HEK293 (cell line): ENCODE data around the gene ARTN.

Source experiments
- CTCF ChIA-PET: fragments of 350-600 bp; formaldehyde crosslinking; extraction: SDS; loops from one replicate; lab custom pipeline; 2021; ENCODE audit warnings: antibody characterized with exemption; lab: Yijun Ruan, JAX
- POLR2A ChIA-PET: fragments of 300-600 bp; formaldehyde crosslinking; extraction: SDS; loops from one replicate; lab custom pipeline; 2020; ENCODE audit warnings: antibody characterized with exemption, inconsistent platforms; lab: Yijun Ruan, JAX
- H3K27ac ChIP-seq: fragments of 200-500 bp; sonication (Bioruptor generic); 2 replicates; pipeline ENCODE4 v1.5.1; 2014; ENCODE audit warnings: low read depth, low read length, control low read depth, inconsistent platforms; ENCODE audit errors: extremely low read depth
- H3K36me3 ChIP-seq, 2 experiments: fragments of 200-500 bp in 1 of 2; sonication (Bioruptor generic) in 1 of 2; 1 replicate in 1 of 2; 2 replicates in 1 of 2; pipeline ENCODE4 v1.5.1; 2014 to 2017; ENCODE audit warnings: inconsistent platforms in 2 of 2, low read length in 2 of 2; ENCODE audit not compliant: control insufficient read depth in 2 of 2, insufficient read depth in 1 of 2
- H3K4me1 ChIP-seq: fragments of 200-500 bp; sonication (Bioruptor generic); 2 replicates; pipeline ENCODE4 v1.5.1; 2014; ENCODE audit warnings: mild to moderate bottlenecking, low read length, inconsistent platforms; ENCODE audit not compliant: control insufficient read depth, insufficient read depth
- H3K4me3 ChIP-seq: 2 replicates; pipeline ENCODE4 v1.5.1; 2011; ENCODE audit warnings: low read depth, mild to moderate bottlenecking, control low read depth, low read length, moderate library complexity
- H3K9me3 ChIP-seq: fragments of 200-500 bp; sonication (Bioruptor generic); 2 replicates; pipeline ENCODE4 v1.5.1; 2014; ENCODE audit warnings: low read depth, low read length, inconsistent platforms; ENCODE audit not compliant: control insufficient read depth, insufficient read depth
- HOXD13 ChIP-seq: sonication (generic); formaldehyde crosslinking; IDR thresholded peaks from 2 replicates; pipeline ENCODE4 v1.8.0; 2022; ENCODE audit warnings: missing genetic modification reagents, borderline replicate concordance
- PRDM1 ChIP-seq: fragments of 450-650 bp; formaldehyde crosslinking; IDR thresholded peaks from 2 replicates; pipeline ENCODE4; 2016; ENCODE audit warnings: missing biosample characterization, missing genetic modification characterization
- PRDM10 ChIP-seq: fragments of 450-650 bp; formaldehyde crosslinking; IDR thresholded peaks from 2 replicates; pipeline ENCODE4 v1.5.1; 2016; ENCODE audit warnings: missing biosample characterization, missing genetic modification characterization
- ZNF157 ChIP-seq: fragments of 450-650 bp; formaldehyde crosslinking; IDR thresholded peaks from 2 replicates; pipeline ENCODE4 v1.5.1; 2016; ENCODE audit warnings: missing biosample characterization, missing genetic modification characterization
- ZNF19 ChIP-seq: fragments of 450-650 bp; formaldehyde crosslinking; IDR thresholded peaks from 2 replicates; pipeline ENCODE4; 2016; ENCODE audit warnings: missing biosample characterization, missing genetic modification characterization, low read depth
- ZNF239 ChIP-seq: fragments of 450-650 bp; formaldehyde crosslinking; IDR thresholded peaks from 2 replicates; pipeline ENCODE4 v1.5.1; 2016; ENCODE audit warnings: missing biosample characterization, missing genetic modification characterization
- ZNF266 ChIP-seq: fragments of 450-650 bp; formaldehyde crosslinking; IDR thresholded peaks from 2 replicates; pipeline ENCODE4 v1.5.1; 2016; ENCODE audit warnings: missing biosample characterization, missing genetic modification characterization, low read depth
- ZNF341 ChIP-seq: fragments of 450-650 bp; formaldehyde crosslinking; IDR thresholded peaks from 2 replicates; pipeline ENCODE4; 2016; ENCODE audit warnings: low read depth, missing biosample characterization, missing genetic modification characterization
- ZNF398 ChIP-seq: fragments of 450-650 bp; formaldehyde crosslinking; IDR thresholded peaks from 2 replicates; pipeline ENCODE4 v1.5.1; 2017; ENCODE audit warnings: missing biosample characterization, missing genetic modification characterization
- ZNF585B ChIP-seq: fragments of 450-650 bp; formaldehyde crosslinking; IDR thresholded peaks from 2 replicates; pipeline ENCODE4 v1.5.1; 2016; ENCODE audit warnings: missing biosample characterization, missing genetic modification characterization
- ZNF621 ChIP-seq: fragments of 450-650 bp; formaldehyde crosslinking; IDR thresholded peaks from 2 replicates; pipeline ENCODE4 v1.5.1; 2017; ENCODE audit warnings: missing biosample characterization, missing genetic modification characterization
- ZNF692 ChIP-seq: fragments of 450-650 bp; formaldehyde crosslinking; IDR thresholded peaks from 2 replicates; pipeline ENCODE4 v1.5.1; 2016; ENCODE audit warnings: missing biosample characterization, missing genetic modification characterization
- TF ChIP-seq, protein P1 (sequence below): fragments of 450-650 bp; formaldehyde crosslinking; IDR thresholded peaks from 2 replicates; pipeline ENCODE4 v1.5.1; 2016; ENCODE audit warnings: missing biosample characterization, missing genetic modification characterization, low read depth
- TF ChIP-seq, protein P2 (sequence below): fragments of 450-650 bp; formaldehyde crosslinking; IDR thresholded peaks from 2 replicates; pipeline ENCODE4 v1.5.1; 2016; ENCODE audit warnings: missing biosample characterization, missing genetic modification characterization
- TF ChIP-seq, protein P3 (sequence below): fragments of 450-650 bp; formaldehyde crosslinking; IDR thresholded peaks from 2 replicates; pipeline ENCODE4 v1.5.1; 2016; ENCODE audit warnings: missing biosample characterization, missing genetic modification characterization, borderline replicate concordance

ARTN gene

DNA sequence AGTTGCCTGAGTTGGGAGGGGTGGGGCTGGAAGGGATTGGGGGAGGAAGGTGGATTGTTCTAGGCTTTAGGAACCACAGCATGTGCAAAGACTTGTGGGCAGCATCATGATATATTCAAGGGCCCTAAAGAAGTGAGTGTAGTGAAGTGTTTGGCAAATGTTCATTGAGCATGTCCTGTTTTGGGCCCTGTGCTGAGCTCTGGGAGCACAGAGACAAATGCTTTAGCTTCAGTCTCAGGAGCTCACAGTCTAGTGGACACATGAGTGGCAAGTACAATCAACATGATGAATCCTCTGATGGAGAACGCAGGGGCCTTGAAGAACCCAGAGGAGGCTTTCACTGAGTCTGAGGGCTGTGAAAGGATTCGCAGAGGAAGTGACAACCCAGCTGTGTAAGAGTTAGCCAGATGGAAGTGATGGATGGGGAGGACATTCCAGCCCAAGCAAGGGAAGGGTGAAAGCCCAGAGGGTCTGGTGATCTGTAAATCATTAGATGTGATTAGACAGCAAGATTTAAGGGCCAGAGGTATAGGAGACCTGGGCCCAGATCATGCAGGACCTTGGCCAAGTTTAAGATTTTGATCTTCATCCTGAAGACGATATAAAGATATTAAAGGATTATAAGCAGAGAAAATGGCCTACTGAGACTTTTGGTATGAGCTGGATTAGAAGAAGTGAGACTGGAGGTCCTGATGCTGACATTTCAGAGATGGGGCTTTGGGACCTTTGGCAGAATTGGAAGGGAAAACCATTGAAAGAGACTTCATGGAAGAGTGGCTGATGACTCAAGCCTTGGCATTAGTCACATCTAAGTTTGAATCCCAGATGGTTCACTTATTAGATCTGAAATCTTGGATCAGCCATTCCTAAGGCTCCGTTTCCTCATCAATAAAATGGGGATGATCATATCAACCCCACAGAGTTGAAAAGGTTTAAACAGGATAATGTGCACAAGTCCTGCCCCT, 17.7 kb downstream of the ARTN start (continued):
- TF ChIP-seq ZNF398 (tag by site-specific recombination) = no peak
- TF ChIP-seq, protein P1, sequence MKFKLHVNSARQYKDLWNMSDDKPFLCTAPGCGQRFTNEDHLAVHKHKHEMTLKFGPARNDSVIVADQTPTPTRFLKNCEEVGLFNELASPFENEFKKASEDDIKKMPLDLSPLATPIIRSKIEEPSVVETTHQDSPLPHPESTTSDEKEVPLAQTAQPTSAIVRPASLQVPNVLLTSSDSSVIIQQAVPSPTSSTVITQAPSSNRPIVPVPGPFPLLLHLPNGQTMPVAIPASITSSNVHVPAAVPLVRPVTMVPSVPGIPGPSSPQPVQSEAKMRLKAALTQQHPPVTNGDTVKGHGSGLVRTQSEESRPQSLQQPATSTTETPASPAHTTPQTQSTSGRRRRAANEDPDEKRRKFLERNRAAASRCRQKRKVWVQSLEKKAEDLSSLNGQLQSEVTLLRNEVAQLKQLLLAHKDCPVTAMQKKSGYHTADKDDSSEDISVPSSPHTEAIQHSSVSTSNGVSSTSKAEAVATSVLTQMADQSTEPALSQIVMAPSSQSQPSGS (tag by site-specific recombination) = no peak
- no peak for TF ChIP-seq PRDM1 (tag by site-specific recombination)

DNA sequence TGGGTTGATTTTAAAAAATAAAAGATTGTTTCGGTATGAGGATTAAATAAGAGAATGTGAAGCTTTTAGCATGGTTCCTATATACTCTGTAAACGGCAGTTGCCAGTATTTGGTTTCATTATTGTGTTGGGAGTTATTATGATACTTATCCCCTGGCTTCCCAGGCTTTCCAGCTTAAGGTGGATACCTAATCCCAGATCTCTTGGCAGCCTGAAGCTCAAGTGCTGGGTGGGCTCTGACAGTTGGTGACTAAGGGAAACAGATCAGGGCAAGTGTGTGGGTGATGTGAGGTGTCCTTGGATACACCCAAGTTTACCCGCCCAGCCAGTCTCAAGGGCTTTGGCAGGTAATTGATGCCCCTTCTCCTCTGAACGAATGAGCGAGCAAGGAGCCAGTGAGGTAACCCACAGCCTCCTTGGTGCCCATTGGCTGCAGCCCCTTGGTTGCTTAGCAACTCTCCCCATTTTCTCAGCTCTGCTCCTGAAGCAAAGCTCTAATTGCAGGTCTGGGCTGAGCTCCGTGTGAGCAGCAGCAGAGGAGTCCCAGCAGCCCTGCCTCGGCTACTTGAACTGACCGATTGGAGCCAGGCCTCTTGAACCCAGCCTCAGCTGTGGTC, 19.2 kb downstream of the ARTN start:
- Histone ChIP-seq H3K36me3 (peaks cover 0 to 65% of the 10 kb centered on the region in 2 experiments; a peak in 1 of 3 replicates), H3K4me1 (peaks cover 9% of the 10 kb centered on the region), H3K27ac (no peak overlapping the region), H3K9me3 (no peaks in the 10 kb centered on the region), H3K4me3 (no peak overlapping the region)
- POLR2A ChIA-PET = interaction anchor here (0.7 to 1.4 kb wide), 2 partner anchors 20 to 303 kb away, joined by 3 read pairs; partner anchors contain the start of gene KDM4A
- CTCF ChIA-PET = interaction anchor here (0.6 to 1.4 kb wide), 5 partner anchors 17 to 1000 kb away, joined by 3 to 5 read pairs (median 3); no protein-coding TSS in a partner anchor
- TF ChIP-seq, protein P2, sequence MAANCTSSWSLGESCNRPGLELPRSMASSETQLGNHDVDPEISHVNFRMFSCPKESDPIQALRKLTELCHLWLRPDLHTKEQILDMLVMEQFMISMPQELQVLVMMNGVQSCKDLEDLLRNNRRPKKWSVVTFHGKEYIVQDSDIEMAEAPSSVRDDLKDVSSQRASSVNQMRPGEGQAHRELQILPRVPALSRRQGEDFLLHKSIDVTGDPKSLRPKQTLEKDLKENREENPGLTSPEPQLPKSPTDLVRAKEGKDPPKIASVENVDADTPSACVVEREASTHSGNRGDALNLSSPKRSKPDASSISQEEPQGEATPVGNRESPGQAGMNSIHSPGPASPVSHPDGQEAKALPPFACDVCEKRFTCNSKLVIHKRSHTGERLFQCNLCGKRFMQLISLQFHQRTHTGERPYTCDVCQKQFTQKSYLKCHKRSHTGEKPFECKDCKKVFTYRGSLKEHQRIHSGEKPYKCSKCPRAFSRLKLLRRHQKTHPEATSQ (tag by site-specific recombination) = no peak
- TF ChIP-seq ZNF157 (tag by site-specific recombination) = no peak
- TF ChIP-seq ZNF692 = no peak
- TF ChIP-seq ZNF239 (tag by site-specific recombination) = no peak
- no peak for TF ChIP-seq ZNF585B
- no peak for TF ChIP-seq ZNF266 (tag by site-specific recombination)
- TF ChIP-seq HOXD13 (CRISPR knock-in tag) = no peak
- TF ChIP-seq, protein P3, sequence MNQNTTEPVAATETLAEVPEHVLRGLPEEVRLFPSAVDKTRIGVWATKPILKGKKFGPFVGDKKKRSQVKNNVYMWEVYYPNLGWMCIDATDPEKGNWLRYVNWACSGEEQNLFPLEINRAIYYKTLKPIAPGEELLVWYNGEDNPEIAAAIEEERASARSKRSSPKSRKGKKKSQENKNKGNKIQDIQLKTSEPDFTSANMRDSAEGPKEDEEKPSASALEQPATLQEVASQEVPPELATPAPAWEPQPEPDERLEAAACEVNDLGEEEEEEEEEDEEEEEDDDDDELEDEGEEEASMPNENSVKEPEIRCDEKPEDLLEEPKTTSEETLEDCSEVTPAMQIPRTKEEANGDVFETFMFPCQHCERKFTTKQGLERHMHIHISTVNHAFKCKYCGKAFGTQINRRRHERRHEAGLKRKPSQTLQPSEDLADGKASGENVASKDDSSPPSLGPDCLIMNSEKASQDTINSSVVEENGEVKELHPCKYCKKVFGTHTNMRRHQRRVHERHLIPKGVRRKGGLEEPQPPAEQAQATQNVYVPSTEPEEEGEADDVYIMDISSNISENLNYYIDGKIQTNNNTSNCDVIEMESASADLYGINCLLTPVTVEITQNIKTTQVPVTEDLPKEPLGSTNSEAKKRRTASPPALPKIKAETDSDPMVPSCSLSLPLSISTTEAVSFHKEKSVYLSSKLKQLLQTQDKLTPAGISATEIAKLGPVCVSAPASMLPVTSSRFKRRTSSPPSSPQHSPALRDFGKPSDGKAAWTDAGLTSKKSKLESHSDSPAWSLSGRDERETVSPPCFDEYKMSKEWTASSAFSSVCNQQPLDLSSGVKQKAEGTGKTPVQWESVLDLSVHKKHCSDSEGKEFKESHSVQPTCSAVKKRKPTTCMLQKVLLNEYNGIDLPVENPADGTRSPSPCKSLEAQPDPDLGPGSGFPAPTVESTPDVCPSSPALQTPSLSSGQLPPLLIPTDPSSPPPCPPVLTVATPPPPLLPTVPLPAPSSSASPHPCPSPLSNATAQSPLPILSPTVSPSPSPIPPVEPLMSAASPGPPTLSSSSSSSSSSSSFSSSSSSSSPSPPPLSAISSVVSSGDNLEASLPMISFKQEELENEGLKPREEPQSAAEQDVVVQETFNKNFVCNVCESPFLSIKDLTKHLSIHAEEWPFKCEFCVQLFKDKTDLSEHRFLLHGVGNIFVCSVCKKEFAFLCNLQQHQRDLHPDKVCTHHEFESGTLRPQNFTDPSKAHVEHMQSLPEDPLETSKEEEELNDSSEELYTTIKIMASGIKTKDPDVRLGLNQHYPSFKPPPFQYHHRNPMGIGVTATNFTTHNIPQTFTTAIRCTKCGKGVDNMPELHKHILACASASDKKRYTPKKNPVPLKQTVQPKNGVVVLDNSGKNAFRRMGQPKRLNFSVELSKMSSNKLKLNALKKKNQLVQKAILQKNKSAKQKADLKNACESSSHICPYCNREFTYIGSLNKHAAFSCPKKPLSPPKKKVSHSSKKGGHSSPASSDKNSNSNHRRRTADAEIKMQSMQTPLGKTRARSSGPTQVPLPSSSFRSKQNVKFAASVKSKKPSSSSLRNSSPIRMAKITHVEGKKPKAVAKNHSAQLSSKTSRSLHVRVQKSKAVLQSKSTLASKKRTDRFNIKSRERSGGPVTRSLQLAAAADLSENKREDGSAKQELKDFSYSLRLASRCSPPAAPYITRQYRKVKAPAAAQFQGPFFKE = no peak
- TF ChIP-seq ZNF341 = no peak
- TF ChIP-seq ZNF621 (tag by site-specific recombination) = no peak
- no peak for TF ChIP-seq ZNF19 (tag by site-specific recombination)
- TF ChIP-seq PRDM10 (tag by site-specific recombination) = peak; percentile 32; the same call in 1 of the 2 replicates
